Stimulated activated CD4-positive, alpha-beta T cell treated with anti-CD3 and anti-CD28 coated beads, Interleukin-1b, Interleukin-23, amount 100 ng/mL, for 1 hour (primary cell): ENCODE measurements around the gene PCGF3.
"Not testable (repeated sequence)": the region's sequence is repeated elsewhere in the genome, so short reads cannot be mapped to it uniquely, and the experiment has no call there.

ENCODE experiments used
- DNase-seq, 2 donors: peaks; one replicate each; pipeline ENCODE4 v3.0.0-alpha.2; 2020; ENCODE audit warnings: low read depth in 2 of 2

PCGF3 gene

DNA sequence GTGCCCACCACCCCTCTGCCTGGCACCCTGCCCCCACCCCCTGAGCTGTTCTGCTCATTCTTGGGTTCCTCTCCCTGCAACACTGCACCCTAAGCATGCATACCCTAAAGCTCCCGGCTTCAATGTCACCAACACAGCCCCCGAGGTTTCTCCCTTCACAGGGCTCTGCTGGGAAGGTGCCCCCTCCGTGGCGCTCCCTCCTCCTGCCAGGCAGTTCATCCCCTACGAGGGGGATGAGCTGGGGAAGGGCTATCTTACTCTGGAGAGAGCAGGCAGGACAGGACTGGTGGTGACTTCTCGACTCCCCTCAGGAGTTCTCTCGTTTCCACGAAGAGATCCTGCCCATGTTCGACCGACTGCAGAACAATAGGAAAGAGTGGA, 38.1 kb upstream of the PCGF3 start:
- DNase-seq: no peak

DNA sequence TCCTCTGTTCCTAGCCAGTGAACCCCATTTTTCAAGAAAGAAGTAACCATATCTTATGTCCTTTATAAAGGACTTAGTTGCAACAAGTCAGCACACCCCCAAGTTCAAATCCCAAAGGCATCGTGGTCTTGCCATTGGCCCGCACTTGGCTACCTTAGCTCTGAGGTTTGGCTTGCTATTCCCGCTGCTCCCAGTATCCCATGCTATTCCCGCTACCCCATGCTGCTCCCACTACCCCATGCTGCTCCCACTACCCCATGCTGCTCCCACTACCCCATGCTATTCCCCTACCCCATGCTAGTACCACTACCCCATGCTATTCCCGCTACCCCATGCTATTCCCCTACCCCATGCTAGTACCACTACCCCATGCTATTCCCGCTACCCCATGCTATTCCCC, 37.4 kb upstream of the PCGF3 start:
- DNase-seq: not testable (repeated sequence)

DNA sequence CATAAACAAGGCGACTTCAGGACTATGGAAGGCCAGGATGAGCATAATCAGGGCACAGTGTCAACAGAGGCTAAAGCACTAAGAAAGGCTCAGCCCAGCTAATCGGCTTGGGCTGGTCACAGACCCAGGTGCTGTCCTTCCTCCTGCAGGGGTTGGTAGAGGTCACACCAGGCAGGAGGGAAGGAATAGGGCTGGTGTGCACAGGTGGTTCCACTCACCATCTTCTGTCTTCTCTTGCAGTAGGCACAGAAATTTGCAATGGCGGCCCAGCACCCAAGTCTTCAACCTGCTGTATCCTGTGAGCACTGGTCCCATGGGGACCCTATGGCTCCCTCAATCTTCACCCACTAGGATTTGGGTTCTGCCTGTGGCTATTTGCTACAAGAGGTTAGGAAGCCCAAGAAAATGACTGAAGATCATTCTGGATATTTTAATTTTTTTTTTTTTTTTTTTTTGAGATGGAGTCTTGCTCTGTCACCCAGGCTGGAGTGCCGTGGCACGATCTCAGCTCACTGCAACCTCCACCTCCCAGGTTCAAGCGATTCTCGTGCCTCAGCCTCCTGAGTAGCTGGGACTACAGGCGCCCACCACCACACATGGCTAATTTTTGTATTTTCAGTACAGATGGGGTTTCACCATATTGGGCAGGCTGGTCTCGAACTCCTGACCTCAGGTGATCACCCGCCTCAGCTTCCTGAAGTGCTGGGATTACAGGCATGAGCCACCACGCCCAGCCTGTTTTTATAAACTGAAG, 35.6 kb upstream of the PCGF3 start:
- DNase-seq: not testable (repeated sequence)

DNA sequence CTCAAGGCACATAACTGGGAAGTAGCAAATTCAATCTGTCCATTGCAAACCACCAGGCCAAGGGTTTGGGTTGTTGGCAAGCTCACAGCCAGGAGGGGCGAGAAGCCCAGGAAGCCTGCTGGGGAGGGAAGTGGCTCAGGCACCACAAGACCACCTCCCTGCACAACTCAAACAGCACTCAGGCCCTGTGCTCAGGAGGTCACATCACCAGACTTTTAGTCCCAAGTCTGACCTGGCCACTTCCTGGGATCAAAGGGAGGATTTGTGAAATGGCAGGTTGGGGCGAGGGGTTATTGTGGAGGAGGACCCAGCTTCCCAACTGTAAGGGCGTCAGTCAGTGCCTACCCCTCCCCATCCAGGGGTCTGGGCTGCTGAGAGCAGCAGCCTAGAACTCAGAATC, 33.9 kb upstream of the PCGF3 start:
- DNase-seq: no peak

DNA sequence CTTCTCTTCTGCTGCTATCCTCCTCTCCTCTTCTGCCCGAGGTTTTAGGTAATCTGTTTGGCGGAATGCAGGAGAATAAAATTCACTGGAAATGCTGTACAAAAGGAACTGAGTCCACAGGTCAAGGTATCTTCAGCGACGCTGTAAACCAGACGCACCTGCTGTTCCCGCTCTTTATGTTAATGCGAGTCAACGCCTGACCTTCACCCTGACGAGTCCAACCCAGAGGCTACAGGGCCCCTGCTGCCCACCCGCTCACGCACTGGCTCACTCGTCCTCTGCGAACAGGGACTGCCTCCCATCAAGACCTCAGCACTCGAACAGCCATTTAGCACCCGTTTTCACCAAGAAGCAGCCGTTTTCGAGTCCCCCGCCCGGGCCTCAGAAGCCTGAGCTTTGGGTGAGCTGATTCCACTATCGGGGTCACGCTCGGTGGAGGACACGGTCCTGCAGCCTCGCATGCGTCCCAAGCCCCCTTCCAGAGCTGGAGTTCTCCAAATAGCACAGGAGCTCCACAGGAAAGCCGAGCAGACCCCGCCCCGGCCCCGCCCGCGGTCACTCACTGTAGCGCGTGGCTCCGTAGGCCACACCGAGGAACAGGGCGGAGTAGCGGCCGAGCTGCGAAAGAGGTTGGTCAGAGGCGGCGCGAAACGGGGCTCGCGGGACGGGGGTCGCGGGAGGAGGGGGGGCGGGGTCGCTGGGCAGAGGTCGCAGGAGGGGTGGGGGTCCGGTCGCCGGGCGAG, 32.1 kb upstream of the PCGF3 start:
- DNase-seq: no peak

DNA sequence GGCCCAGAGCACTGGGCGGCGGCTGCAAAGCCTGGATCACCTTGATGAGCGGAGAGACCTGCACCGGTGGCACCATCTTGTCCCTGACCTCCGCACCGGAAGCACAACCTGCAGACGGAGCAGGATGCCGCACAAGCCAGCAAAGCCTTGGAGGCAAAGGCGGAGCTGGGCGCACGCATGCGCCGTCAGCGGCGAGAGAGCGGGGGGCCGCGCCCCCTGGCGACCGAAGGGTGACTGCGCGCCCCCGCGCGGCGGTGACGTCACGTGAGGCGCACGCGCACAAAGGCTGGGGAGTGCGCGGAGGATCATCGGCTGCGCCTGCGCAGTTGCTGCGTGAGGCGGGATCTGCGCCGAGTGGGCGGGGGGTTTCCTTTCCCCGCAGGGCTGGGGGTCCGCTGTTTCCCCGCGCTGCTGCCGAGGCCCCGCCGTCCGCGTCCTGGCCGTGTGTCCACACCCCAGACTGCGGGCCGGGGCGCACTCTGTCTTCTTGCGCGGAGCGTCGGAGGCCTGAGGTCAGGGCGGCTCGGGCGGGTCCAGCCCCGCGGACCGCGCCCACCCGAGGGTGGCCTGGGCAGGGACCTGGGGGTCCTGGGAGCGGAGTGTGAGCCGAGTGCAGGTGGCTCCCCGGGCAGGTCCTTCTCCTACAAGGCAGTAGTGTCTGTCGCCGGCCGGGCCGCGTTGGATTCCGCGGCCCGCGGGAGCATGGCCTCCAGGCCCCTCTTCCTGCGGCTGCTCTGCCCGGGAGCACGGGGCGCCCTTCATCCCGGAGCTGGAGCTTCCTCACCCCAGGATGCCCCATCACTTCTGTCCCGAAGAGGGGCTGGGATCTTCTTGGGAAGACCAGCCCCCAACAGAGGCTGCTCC, 31.2 kb upstream of the PCGF3 start, which contains the start of the genes ATP5ME and MYL5:
Gene ATP5ME (minus strand): TSS at position 105 of the 864 bp plus-strand sequence. CDS start 29 bp downstream, at position 76.
Gene MYL5 (plus strand): TSS at position 371 of the 864 bp plus-strand sequence. CDS start 3,485 bp downstream, outside the sequence.
- DNase-seq: peak; percentile 96 to 97

DNA sequence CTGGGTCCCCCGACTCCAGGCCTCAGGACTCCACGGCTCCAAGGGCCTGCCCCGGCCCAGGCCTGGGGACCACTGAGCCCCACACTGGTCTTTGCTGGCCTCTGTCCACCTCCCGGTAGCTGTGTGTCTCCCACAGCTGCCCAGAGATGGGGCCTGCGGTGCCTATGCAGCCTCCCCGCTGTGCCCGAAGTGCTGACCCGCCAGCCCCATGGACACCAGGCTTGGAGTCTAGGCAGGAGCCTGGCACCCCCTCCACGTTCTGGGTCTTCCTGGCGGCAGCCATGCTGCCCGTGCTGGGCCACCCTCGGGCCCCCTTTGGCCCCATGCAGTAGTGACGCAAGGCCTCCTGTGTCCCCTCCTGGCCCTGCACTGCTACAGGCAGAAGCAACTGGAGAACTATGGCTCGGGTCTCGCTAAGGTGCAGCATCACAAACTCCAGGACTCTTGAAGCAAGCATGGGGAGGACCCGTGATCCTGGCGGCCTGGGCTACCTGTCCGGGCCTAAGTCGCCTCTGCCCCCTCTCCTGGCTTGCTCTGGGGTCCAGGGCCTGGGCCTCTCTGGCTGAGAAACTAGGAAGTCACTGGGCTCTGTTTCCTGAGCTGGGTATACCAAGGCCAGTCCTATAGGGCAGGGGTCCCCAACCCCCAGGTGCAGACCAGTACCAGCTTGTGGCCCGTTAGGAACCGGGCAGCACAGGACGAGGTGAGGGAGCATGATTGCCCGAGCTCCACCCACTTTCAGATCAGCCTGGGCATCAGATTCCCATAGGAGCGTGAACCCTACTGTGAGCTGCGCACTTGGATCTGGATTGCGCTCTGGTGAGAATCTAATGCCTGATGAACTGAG, 30.4 kb upstream of the PCGF3 start:
- DNase-seq: no peak

DNA sequence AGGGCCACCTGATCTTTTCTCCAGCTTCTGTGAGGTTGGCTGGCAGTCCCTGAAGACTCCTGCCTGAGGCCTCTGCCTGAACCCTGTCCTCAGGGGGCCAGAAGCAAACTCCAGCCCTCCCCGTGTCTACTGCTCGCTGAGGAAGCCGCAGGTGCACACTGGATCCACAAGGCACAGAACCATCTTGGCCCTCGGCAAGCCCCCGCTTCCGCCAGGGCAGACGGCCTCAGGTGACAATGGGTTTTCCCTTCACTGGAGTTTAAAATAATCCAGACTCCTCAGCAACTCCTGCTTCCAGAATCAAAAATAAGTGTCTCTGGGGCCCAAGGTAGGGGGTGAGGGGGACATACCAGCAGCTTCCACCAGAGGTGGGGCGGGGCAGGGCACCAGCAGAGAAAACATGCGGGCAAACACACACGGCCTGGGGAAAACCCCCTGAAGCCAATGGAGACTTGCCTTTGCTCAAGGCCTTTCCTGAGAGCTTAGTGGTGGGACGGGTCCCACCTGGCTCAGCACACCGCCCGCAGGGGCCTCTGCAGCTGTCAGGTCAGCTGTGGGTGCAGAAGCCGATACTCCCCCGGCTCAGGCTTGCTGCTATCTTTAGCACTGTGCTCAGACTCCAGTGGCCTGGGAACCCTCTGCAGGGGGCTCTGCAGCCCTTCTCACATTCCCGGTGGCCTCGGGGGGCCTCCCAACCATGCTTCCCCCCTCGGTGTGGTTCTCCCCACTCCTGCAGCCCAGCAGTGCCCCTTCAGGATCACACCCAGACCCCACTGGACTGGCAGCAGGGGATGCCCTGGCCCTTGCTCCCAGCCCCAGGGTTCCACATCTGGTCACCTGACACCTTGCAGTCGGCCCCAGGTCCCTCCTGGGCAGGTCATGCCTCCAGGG, 29.4 kb upstream of the PCGF3 start:
- no peak for DNase-seq

DNA sequence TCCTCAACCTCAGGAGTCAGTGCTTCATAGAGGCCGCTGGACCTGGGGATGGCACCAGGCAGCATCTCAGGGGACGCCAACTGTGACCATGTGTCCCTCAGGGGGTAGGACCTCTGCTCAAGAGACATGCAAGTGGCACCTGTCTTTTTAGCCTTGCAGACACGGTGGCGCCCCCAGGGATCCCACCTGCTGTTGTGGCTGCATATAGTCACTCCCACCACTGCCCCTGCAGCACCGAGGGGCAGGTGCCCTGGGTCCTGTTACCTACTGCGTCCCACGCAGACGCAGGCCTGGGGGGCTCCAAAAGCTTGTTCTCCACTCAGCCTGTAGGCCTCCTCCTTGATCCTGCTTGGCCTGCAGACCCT, 28.8 kb upstream of the PCGF3 start:
- no peak for DNase-seq

DNA sequence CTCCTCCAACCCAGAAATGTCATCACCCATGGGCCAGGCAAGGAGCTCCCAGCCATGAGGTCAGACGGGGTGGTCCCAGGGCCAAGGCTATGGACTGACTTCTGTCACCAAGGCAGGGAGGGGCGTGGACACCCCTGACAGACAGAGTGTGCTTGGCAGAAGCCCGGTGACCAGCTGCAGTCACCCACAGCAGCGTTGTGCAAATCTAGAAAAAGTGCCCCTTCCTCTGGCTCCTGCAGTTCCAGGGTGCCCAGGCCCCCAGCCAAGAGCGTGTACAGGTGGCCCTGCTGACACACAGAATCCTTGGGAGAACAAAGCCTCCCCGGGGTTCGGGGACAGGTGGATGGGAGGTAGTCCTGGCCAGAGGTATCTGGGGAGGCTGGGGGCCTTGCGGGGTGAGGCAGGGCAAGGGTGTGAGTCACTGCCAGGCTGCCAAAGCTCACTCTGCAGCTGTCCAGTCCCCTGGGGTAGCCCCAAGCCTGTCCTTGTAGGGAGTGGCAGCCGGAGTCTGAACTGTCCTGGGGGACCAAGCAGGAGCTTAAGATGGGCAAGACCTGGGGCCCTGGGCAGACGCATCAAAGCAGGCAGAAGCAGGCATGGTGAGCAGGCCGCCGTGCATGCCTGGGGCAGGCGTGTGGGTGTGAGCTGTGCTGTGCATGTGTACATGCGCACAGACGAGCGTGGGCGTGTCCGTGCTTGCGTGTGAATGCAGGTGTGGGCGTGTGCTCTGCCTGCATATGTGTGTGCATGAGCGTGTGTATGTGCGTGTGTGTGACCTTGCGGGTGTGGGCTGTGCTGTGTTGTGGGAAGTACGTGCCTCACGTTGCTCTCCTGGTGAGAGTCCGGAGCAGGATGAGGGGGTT, 28.0 kb upstream of the PCGF3 start:
- no peak for DNase-seq

DNA sequence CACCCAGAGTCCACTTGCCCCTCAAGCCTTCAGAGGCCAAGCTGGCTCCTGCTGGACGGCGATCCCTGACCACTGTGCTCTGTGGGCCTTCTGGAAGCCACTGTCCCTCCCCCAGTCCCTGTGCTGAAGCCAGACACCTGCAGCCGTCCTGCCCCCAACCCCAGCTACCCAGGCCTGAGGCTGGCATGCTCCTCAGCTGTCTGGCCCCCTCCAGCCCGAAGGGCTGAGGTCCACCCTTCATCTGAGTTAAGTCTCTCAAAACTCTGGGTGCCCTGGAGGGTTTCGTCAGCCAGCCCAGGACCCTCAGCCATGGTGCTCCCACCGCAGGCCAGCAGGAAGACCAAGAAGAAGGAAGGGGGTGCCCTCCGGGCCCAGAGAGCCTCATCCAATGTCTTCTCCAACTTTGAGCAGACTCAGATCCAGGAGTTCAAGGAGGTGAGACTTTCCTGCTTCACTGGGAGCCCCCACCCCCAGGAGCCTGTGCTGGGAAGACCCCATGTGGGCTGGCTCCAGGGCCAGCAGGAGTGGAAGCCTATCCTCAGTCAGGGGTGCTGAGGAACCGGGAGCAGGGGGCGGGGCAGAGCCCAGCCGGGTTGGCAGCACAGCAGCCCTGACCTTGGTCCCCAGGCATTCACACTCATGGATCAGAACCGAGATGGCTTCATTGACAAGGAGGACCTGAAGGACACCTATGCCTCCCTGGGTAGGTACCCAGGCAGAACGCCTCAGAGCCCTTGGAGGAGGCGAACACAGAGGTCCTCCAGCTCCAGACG, 27.1 kb upstream of the PCGF3 start:
- no peak for DNase-seq

DNA sequence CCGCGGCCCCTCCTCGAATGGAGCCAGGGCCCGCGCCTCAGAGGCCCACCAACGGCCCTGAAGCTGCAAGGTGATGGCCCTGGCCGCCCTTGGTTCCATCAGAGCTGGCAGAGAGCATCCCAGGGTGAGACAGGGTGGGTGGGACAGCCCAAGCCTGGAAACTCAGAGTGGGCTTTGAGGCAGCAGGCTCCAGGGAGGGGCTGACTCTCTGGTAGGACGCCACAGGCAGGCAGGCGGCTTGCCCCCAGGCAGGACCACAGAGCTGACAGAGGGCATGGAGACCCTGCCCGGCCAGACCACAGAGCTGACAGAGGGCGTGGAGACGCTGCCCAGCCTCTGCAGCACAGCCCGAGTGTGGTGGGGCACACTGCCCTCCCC, 26.5 kb upstream of the PCGF3 start:
- DNase-seq: no peak

DNA sequence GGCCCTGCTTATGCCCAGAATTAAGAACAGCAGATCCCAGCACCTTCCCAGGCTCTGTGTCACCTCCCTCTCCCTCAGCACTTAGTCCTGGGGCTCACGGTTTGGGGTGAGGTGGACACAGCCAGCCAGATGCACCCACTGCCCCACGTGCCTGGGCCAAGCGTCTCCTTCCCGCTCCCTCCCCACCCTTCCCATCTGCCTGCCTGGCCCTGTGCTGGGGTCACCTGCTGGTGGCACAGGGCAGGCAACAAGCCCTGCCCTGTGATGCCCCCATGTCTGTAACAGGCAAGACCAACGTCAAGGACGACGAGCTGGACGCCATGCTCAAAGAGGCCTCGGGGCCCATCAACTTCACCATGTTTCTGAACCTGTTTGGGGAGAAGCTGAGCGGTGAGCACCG, 26.0 kb upstream of the PCGF3 start:
- DNase-seq: no peak

DNA sequence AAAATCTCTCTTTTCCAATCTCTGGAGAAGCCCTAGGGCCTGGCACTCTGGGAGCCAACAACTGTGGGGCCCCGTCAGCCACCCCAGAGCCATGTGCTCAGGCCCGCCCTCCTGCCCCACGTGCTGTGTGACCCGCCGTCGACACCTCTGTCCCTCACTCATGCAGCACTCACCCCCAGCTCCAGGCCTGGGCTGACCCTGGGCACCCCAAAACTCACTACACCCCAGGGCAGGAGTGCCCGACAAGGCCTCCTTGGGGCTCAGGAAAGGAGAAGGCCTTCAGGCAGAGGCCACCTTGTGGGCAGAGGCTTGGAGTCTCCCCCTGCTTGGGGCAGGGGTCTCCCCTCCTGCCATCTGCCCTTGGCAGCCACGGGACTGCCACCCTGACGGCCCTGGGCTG, 25.5 kb upstream of the PCGF3 start:
- no peak for DNase-seq

DNA sequence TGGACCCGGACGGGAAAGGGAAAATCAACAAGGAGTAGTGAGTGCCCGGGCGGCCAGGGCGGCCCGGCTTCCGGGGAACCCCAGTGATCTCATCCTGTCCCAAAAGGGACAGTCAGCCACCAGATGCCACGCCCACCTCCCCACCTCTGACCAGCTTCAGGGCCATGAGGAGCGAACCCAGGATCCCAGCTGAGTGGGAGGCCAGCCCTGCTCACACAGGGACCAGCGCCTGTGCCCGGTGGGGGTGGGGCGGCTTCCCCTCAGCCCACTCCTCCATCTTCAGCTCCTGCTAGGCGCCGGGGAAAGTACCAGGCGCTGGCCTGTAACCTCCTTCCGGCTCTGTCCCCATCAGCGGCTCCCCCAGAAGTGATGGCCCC, 25.1 kb upstream of the PCGF3 start:
- DNase-seq: no peak

DNA sequence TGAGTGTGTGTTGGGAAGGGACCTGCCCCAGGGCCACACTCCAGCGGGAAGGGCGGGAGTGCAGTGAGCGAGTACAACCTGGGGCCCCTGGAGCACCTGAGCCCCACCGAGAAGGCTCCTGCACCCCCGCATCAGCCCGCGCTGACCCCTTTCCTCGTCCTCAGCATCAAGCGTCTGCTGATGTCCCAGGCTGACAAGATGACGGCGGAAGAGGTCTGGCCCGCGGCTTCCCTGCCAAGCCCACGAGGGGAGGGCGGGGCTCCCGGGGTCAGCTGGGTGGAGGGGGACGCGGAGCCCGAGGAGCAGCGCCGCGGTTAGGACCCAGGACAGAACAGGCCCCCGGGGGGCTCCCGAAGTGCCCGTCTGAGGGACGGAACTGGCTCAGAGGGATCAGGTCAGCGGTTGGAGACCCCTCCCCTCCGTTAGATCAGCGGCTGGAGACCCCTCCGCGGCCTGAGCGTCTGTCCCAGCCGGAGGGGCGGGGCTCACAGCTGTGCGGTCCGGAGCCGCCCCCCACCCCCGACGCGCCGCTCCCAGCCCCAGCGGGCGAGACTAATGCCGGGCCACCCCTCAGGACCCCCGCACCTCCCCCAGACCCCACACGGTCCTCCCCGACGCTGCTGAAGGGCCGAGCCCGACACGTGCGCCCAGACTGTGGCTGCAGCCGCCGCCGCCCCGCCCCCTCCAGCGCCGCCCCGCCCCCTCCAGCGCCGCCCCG, 24.5 kb upstream of the PCGF3 start:
- no peak for DNase-seq

DNA sequence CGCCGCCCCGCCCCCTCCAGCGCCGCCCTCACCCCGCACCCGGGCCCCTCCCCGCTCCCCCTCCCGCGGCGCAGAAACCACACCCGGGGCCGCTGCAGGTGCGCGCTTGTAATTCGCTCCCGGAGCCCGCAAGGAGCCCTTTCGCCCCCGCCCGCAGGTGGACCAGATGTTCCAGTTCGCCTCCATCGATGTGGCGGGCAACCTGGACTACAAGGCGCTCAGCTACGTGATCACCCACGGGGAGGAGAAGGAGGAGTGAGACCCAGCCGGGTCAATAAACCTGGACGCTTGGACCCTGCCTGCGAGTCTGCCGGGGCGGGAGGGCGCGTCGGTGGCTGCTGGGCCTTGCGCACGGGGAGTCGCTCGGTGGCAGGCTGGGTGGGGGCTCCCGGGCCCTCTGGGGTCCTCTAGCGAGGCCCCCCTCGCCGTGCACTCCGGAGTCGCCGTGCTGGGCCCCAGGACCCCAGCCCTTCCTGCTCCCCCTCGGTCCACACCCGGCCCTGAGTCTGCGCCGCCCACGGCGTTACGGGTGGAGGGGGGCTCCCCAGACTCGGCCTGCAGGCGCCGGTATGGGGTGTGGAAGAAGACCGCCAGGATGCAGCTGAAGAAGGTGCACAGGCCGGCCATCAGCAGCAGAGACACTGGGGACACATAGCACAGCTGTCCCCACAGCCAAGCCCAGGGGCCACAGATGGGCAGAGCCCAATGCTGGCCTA, 23.7 kb upstream of the PCGF3 start:
- DNase-seq: no peak
